NCI-H2196 (cell line): Measurements from ENCODE around the gene NT5C2.
"Not testable (repeated sequence)": the region's sequence is repeated elsewhere in the genome, so short reads cannot be mapped to it uniquely, and the experiment has no call there.

Source experiments
- DNase-seq: peaks from one replicate; lab custom pipeline; 2025; ENCODE audit not compliant: unreplicated experiment; lab: John Stamatoyannopoulos, UW

NT5C2 gene

DNA sequence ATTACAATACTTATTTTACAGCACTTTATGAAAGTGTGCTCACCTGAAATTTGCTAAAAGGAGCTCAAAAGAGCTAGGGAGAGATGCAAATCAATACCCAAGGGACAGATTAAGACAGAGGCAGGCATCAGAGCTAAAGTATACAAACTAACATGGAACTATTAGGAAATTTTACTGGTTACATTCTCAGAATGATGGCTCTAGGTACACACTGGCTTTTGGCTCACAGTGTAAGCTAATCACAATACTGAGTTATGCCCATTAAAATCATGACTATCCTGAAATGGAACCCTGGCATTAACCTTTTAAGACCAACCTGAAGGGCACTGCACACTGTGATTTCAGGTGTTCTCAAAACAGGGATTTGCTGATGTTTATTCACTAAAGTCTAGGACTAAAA, 98.1 kb downstream of the NT5C2 start:
- DNase-seq, result no peak

DNA sequence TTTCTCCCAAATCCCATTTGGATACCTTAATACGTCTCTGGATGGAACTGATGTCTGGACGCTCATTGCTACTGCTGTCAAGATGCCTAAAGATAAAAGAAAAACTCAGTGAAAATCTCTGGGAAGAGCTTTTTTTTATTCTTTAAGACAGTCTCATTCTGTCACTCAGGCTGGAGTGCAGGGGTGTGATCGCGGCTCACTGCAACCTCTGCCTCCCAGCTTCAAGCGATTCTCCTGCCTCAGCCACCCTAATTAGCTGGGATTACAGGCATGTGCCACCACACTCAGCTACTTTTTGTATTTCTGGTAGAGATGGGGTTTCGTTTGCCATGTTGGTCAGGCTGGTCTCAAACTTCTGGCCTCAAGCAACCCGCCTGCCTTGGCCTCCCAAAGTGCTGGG, 102.2 kb downstream of the NT5C2 start:
- DNase-seq, result no peak

DNA sequence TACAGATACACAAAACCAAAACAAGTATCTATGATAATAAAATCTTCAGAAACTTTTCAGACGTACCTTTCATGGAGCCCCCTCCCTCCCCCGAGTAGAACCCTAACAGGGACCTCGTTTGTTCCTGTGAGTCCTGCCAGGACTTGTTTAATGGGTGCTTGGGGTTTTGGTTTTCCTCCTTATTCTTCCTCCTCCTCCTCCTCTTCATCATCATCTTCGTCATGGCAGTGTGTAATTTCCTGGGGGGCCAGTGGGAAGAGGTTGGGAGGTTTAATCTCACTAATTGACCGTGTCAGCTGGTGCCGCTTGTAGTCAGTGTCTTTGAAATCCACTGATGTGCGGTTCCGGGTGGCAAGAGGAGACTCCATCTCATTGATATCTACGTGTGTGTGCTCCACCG, 103.6 kb downstream of the NT5C2 start:
- DNase-seq, result no peak

DNA sequence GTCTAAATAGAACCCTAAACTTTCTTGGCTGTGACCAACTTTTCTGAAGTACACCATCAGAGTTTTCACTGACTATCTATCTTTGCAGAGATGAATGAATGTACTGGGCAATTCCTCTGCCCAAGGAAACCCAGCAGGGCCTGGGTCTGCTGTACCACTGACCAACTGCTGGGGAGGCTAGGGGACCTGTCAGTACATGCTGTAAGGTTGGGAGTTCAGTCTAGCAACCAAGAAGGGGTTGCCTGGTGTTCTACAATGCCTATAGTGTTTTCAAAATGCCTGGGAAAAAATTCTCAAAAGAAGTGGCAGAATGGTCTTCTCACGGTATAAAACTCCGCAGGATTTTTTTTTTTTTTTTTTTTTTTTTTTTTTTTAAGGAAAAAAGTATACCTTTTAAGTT, 106.3 kb downstream of the NT5C2 start:
- DNase-seq, result no peak

DNA sequence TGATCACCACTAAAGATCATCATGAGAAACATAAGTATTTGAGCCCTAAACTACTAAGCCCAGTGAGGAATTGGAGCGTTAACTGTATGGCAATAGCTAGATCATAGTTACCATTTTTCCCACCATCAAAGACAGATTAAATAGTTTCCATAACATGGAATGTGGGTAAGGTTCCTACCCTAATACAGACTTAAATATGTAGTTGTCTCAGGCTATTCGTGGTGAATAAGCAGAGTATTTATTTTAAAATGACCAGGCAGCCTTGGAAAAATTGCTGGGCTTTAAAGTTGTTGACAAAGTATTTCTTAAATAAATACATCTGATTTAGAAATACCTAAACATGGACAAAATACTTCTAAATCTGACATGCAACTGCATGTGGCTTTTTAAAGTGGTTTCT, 106.8 kb downstream of the NT5C2 start:
- no peak for DNase-seq

DNA sequence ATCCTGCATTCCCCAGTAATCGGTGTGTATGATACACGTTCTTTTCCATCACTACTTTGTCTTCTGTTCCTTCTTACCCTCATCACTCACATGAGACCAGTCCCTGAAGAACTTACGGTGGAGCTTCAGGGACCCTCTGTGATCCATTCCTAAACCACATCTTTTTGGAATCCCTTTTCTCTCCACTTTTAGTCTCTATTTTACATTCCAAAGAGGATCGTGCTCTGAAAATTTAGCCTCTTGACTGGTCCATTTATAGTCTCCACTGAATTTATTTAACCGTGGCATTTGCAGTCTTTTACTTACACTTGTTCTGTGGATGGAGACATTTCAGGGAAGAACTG, 109.1 kb downstream of the NT5C2 start:
- DNase-seq, result no peak

DNA sequence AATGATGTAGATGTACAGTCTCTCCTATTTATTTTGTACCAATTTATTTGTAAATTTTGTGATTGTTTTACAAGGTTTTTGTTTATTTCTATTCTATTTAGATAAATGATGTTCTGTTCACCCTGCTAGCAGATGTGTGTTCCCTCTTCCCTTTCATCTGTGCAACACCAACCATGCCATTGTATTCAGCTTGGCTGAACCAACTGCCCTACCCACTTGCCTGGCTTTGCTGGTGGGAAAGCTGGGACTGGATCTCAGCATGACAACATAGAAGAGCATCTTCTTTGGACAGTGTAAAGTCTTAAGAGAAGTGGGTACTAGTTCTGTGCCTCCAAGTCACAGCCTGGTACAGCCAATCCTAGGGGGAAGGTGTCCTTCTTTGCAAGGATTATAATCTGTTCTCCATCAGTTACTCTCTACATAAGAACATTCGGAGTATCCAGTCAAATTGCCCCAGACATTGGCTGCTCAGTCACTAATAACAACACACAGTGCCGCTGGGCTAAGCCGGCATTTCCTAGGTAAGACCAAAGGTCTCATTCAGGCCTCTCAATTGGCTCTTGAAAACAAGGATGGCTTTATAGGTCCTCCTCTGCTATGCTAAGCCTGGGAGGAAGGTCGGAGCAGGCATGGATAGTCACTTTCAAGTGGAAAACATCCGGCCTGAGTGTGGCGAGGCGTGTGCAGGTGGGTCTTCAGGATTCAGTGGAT, 109.7 kb downstream of the NT5C2 start:
- DNase-seq, result no peak

DNA sequence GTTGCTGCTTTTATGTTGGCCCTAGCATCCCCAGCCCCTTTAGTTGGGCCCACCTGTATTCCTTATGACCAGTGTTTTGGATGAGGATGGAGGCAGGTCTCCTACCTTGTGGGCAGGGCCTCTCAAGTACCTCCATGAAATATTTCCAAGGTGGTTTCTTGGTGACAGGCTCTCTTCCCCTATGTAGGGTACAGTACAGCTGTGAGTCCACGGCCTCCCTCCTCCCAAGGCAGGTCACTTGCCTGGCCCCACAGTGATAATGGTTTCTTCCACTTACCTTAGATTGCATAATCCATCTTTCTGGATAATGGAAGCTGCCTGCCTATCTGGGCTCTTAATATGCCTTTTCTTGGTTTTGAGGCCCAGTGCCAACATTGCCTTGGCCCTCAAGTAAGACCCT, 110.4 kb downstream of the NT5C2 start:
- no peak for DNase-seq

DNA sequence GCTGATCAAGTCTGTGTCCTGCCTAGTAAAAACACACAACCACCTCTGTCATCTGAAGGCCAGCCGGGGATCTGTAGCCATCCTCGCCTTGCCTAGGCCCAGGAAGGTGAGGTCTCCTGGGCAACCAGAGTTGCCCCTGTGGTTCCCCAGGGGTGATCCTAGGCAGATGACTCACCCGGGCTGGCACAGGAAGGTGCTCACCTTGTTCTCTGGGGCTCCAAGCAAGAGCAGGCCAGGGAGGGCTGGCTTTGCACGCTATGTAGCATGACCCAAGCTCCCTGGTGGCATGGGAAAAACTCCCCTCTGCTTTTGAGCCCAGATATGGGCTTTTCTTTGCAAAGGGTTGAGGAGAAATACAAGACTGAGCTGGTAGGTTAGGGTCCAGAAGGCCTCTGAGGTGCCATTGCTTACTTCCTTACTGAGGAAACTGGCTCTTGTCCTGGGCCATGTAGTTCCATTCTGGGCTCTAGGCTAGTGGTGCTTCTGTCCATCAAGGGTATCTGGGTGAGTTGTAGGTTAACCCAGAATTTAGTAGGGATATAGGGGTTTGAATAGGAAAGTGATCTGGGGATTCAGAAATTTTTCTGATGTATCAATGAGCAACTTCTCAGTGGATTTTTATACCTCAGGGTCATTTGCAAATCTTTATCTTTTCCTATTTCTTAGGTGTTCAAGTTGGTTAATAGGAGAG, 112.0 kb downstream of the NT5C2 start:
- DNase-seq, result no peak

DNA sequence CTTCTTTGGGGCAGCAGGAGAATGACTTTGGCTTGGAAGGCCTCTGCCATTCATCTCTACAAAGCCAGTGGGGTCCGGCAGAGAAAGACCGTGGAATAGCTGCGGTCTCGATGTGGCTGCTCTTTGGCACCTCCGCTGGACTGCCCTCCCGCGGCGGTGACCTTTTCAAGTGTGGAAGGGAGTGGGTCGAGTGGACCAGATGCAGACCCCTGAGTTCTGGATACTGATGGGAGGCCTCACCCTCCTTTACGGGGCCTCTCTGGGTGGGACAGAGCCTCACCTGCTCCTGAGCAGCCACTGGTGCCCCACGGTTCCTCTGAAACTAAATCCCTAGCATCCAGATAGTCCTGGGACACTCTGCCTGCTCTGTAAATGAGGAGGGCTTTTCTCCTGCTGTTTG, 113.1 kb downstream of the NT5C2 start:
- DNase-seq, result no peak

DNA sequence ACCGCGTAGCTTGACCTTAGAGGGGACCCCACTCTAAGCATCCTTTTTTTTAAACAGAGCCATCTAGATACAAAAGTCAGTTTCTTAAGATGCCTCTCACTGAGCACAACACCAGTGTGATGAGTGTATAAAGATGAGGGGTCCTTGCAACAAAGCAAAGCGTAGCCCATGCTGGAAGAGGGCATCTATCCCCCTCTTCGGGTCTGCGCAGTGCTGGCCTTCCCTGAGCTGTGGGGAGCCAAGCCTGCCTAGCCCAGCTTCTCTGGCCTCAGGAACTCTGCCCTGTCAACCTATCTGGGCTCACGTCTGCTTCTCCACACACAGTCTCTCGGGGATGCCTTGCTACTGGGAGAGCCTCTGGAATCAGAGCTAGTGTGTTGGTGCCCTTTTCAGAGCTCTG, 114.0 kb downstream of the NT5C2 start:
- DNase-seq, result no peak

DNA sequence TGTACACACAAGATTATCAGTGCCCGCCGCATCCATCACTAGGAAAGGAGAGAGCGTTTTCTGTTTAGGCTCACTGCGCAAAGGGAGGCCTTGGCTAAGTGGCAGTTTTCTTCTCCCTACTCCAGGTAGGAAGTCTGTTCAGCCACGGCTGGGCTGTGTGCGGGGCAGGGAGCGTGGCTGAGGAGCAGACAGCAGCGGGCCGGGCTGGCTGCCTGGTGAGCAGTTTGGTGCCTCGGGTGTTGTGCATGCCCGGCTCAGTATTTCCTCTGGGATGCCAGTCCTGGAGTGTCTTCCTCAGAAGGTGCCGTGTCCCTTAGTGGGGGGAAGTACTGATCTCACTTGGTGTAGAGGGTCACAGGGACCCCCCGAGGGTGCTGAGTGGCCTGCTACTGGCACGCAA, 114.4 kb downstream of the NT5C2 start:
- no peak for DNase-seq

DNA sequence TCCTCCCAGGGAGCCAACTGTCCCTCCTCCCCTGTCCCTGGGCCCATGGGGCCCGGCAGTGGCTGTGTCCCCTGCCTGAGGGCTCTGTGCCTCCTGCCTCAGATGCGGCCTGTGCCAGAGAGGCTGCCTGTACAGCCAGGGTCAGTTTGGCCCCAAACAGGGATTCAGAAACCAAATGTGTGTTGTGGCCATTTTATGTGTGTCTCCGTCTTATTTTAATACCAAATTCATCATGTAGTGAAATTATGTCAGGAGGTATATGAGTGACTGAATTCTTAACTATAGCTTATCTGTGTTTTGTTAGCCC, 114.8 kb downstream of the NT5C2 start:
- DNase-seq, result no peak

DNA sequence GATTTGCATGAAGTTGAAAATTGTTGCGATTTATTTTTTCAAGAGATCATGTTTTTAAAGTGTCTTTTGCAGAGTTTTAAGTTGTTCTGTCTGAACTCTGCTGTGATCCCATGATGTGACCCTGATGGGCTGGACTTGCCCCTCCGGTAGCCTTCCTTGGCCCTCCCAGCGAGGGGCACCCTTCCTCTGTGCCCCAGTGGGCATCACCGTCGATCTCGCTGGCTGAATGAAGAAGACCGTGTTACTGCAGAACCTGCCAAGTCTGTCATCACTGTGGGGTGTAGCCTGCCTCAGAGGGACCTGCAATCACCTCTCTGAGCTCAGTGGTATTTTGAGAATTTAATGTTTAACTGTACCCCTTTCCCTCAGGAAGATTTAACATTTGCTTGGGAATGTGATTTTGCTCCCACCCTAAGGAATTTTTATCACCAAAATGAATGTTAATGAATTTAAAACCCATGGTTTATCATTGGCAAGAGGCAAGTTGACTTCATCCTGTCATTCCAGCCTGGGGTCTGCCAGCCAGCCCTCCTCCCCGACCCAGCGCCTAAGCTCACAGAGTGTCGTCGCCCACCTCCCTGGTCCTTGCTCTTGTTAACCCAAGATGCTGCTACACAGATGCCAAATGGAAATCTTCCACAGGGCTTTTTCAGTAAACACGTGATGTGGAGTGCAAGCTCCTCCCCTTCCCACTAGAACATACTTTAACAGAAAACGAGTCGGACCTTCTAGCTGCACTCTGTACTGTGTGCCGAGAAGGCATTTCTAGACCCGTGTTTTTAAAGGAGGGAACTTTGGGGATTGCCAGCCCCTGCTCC, 115.4 kb downstream of the NT5C2 start:
- no peak for DNase-seq

DNA sequence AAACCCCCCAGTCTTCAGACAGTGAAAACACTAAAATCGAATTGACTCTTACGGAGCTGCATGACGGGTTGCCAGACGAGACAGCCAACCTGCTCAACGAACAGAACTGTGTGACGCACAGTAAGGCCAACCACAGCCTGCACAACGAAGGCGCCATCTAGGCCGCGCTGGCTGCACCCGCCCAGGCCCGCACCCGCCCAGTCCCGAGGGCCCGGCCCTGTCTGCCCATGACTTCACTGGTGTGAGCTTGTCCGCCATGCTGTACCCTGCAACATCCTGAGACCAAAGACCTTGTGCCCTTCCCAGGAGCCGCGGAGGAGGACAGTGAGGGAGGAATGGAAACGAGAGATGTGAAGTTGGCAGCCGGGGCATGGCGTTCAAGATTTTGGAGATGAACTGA, 116.1 kb downstream of the NT5C2 start:
- DNase-seq, result no peak

DNA sequence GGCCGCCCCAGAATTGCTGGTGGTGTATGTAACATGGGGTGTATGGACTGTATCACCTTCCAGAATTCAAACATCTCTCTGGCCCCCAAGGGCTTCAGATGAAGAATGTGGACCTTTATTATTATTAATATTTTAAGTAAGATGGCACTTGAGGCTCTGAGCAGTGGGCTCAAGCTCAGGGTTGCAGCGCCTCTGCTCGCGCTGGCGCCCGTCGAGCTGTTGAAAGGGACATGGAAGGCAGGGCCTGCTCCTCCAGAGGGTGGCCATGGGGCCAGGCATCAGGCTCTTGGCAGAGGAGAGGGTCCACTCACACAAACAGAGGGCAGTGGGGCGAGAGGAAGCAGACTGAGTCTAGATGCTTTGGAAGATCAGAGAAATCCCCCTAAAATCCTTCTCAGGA, 120.2 kb downstream of the NT5C2 start:
- no peak for DNase-seq

DNA sequence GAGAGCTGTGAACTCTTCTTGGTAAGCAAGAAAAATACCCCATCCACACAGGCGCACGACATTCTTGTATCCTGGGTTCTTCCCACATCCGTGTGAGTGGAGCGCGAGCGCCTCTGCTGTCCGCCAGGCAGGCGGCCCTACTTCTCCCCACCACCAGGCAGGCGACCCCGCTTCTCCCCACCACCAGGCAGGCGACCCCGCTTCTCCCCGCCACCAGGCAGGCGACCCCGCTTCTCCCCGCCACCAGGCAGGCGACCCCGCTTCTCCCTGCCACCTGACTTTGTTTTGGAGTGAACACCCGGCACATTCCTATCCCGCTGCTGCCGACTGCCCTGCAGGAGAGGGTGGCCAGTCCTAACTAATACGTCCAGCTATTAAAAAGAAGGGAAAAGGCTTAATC, 120.8 kb downstream of the NT5C2 start:
- DNase-seq, result no peak

DNA sequence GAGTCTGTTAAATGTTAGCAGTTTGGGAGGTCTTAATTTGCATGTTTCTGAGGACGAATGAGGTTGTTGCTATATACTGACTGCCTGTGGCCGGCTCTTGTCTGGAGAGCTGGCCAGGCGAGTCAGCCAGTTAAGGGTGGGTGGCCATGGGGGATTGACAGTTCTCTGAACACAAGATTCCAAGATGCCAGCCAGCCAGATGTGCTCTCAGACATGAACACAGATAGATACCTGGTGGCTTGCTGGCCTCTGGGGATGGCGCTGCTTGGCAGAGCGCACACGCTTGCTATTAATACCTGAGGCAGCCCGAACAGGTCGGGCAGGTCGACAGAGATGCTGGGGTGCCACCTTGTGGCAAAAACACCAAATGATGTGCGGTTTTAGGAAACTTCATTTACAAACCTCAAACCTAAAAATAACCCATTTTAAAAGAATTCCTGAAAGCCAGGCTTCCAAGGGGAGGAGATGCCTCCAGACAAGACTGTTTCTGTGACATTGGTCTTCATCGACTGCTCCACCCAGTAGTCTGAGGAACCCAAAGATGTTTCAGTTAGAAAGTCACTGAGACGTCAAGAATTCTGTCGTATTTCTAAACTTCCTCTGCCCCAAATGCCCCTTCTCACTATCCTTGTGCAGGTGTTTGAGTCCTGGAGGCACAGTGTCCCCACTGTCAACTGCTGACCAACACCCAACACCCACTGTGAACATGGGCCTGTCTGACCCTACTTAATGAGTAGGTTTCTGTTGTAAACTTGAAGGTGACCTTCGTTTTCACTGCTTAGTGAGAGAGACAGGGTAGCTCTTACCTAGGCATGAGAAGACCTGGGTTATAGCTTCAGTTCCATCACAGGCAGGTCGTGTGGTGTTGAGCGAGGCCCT, 123.4 kb downstream of the NT5C2 start:
- DNase-seq, result peak; percentile 53

DNA sequence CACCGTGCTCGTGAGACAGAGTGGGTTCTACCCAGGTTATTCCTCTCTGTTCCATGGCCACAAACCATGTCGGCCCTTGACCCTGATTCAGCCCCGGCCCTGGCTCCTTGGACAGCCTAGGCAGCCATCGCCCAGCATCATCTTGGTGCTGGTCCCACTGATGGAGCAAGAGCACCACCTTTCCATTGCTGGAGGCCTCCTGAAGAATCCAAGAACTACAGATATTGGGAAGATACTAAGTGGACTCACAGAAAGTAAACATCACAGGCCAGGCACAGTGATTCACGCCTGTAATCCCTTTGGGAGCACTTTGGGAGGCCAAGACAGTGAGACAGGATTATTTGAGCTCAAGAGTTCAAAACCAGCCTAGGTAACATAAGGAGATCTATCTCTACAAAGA, 125.1 kb downstream of the NT5C2 start:
- DNase-seq, result no peak

DNA sequence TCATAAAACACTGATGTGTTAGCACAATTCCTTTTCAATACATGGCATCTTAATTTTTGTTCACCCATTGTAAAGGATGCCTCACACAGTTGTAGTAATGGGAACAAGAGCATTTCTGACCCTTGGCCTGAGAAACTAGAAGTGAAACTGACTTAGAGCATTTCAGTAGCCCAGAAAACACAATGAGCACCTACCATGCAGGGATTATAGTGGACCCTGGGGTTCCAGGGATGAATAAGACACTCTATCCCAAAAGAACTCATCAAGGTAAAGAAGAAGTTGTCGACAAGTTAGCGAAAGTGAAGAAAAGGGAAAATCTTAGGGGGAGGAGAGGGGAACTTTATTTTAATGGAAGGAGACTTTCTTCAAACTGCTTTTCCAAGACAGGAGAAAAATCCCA, 125.6 kb downstream of the NT5C2 start:
- no peak for DNase-seq

DNA sequence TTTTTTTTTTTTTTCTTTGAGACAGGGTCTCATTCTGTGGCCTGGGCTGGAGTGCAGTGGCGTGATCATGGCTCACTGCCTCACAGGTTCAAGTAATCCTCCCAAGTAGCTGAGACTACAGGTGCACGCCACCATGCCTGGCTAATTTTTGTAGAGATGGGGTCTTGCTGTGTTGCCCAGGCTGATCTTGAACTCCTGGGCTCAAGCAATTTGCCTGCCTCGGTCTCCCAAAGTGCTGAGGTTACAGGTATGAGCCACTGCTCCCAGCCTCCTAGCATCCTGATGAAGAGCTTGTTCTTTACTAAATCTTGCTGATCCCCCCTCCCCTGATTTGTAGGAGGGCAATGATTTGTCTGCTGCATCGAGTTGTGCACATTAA, 126.0 kb downstream of the NT5C2 start:
- DNase-seq, result not testable (repeated sequence)
